22Rv1 (cell line): Measurements from ENCODE around the gene SH3RF3.

ENCODE experiments used
- H3K27ac ChIP-seq: fragments of 450-650 bp; 2 replicates; pipeline ENCODE4 v1.5.1; 2017
- ZFX ChIP-seq: fragments of 450-650 bp; IDR thresholded peaks from 2 replicates; pipeline ENCODE4 v1.6.1; 2017; ENCODE audit warnings: antibody characterized with exemption, borderline replicate concordance
- TF ChIP-seq, protein P1 (sequence below): fragments of 450-650 bp; IDR thresholded peaks from 2 replicates; pipeline ENCODE4 v1.5.1; 2017; ENCODE audit warnings: mild to moderate bottlenecking

The SH3RF3 gene

DNA sequence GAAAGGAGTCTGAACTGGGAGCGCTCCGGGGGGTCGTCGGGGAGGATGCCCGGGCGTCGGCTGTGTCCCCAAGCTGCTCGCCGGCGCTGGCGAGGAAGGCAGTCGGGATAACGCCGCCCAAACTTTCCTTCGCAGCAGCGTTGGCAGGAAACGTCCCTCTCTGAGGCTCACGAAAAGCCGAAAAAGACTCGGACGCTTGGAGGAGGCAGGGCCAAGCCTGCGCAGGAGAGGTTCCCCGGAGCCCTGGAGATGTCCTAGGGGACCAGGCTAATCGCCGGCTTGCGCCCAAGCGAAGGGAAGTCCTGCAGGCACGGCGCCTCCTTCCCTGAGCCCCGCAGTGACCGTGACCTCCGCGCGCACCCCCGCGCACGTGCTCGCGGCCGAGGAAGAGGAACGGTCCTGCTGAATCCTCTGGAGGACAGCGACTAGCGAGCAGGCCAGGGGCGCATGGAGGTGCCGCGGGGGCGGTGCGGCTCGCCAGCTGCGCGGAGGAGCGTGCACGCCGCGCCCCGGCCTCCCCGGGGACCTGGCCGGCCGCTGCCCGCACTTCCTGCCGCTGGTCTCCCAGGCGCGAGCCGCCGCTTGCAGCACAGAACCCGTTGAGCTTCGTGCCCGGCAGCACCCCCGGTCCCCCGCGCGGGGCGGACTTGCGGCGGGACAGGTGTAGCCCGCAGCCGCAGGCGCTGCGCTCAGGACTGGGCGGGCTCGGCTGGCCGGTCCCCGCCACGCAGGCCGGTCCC, at the start of gene SH3RF3:
TSS of gene SH3RF3 (plus strand) at position 590 of the 740 bp plus-strand sequence.
- H3K27ac ChIP-seq, result no peak within 1 kb of the TSS
- no peak for TF ChIP-seq ZFX
- TF ChIP-seq, protein P1, sequence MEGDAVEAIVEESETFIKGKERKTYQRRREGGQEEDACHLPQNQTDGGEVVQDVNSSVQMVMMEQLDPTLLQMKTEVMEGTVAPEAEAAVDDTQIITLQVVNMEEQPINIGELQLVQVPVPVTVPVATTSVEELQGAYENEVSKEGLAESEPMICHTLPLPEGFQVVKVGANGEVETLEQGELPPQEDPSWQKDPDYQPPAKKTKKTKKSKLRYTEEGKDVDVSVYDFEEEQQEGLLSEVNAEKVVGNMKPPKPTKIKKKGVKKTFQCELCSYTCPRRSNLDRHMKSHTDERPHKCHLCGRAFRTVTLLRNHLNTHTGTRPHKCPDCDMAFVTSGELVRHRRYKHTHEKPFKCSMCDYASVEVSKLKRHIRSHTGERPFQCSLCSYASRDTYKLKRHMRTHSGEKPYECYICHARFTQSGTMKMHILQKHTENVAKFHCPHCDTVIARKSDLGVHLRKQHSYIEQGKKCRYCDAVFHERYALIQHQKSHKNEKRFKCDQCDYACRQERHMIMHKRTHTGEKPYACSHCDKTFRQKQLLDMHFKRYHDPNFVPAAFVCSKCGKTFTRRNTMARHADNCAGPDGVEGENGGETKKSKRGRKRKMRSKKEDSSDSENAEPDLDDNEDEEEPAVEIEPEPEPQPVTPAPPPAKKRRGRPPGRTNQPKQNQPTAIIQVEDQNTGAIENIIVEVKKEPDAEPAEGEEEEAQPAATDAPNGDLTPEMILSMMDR, result no peak

DNA sequence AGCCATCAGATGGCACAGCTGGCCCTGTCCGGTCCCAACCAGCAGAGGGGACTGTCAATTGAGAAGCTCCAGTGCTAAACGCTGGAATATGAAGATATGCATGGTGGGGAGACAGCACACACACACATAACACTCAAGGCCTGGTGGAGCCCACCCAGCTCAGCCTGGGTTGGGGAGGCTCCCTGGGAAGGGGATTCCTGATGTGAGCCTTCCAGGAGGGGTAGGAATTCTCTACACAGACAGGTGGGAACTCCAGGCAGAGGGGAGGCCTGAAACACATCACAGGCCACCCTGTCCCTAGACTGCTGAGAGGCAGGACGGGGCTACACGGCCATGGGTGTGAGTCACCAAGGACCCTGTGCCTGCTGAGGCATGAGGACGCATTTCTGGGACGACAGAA, 49.4 kb upstream of the SH3RF3 start:
- TF ChIP-seq ZFX, result no peak
- H3K27ac ChIP-seq, result no peak overlapping the region

DNA sequence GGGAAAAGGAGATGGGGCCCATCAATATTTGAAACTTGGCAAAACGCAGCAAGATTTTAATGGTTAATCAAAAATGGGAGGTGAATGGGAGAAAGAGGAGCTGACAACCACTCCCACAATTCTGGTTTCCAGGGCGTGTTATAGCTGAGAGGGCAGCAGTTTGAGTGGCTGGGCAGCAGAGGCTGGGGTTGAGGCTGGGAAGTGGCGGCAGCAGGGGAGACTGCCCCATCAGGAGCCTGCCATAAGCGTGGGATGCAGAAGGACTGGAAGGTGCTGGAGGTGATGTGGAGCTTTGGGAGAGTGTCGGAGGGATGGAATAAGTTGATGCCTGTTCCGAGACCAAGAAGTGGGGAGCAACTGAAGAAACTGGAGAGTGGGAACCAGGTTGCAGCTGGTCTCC, 48.9 kb upstream of the SH3RF3 start:
- H3K27ac ChIP-seq, result no peak overlapping the region
- TF ChIP-seq ZFX, result no peak
- TF ChIP-seq, protein P1, result no peak

DNA sequence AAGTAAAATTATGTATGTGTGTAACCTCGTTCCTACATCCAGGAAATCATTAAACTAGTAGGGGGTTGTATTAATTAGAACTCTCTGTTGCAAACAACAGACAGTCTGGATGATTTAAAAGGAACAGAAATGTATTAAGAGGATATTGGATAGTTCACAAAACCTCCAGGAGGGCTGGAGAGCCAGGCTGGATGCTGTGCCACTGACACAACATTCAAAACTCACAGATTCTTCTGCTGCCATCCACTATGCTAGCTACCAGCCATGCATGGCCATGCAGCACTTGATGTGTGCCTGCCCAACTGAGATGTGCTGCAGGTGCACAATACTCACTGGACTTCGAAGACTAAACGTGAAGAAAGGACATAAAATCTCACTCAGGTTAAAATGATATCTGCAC, 48.2 kb upstream of the SH3RF3 start:
- no peak for TF ChIP-seq ZFX
- TF ChIP-seq, protein P1, result no peak

GRCh38 chr2:109081374-109081773, 47.6 kb upstream of the SH3RF3 start:
- TF ChIP-seq ZFX, result no peak
- TF ChIP-seq, protein P1, result no peak

More for the DNA sequence above, 48.2 kb upstream of the SH3RF3 start:
- no peak overlapping the region for H3K27ac ChIP-seq

DNA sequence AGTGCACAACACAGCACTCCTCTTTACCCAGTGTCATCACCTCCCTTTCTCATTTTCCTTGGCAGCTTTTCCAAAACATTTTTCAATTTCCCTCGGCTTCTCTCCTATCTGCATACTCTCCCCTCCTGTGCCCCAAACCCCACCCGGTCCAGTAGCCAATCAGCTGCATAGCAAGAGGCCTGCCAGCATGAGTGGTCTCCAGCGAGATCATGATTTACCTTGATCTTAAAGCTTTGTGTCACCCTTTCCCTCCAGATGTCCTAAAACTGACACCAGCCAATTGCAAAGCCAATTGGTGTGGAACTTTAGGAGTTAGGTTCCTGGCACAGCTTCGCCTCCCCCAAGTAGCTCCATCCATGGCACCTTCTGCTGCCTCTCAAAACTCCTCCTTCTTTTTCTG, 45.2 kb upstream of the SH3RF3 start:
- TF ChIP-seq ZFX, result no peak
- TF ChIP-seq, protein P1, result no peak

More at GRCh38 chr2:109081374-109081773, 47.6 kb upstream of the SH3RF3 start:
- H3K27ac ChIP-seq, result no peak overlapping the region

DNA sequence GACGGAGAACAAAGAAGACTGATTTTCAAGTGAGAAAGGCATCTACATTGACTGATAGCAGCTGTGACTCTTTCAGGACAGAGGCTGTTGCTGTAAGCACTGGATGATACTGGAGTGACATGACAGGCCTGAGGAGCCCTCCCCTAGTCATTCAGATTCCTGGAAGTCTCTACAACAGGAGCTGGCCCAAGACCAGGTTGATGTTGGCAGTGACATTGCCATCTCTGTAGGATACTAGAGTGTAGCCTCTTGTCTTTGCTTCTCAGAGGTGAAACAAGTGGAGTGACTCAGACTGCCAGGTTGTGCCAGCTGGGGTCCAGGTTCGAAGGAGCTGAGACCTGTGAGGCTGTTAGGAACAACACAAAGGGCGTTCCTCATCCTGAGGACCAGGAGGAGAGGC, 44.7 kb upstream of the SH3RF3 start:
- H3K27ac ChIP-seq, result no peak overlapping the region
- TF ChIP-seq, protein P1, result no peak
- no peak for TF ChIP-seq ZFX

More for the DNA sequence above, 45.2 kb upstream of the SH3RF3 start:
- H3K27ac ChIP-seq, result no peak overlapping the region
